Measurements from ENCODE around the gene SOHLH1. TPM values are rescaled to one million over a fixed set of nuclear protein-coding genes. Genes with fewer than 3 reads are reported as not detected.
"Not testable (repeated sequence)": the region's sequence is repeated elsewhere in the genome, so short reads cannot be mapped to it uniquely, and the experiment has no call there.

The SOHLH1 gene
- total and polyA plus RNA-seq, 4 donors, result not detected

DNA sequence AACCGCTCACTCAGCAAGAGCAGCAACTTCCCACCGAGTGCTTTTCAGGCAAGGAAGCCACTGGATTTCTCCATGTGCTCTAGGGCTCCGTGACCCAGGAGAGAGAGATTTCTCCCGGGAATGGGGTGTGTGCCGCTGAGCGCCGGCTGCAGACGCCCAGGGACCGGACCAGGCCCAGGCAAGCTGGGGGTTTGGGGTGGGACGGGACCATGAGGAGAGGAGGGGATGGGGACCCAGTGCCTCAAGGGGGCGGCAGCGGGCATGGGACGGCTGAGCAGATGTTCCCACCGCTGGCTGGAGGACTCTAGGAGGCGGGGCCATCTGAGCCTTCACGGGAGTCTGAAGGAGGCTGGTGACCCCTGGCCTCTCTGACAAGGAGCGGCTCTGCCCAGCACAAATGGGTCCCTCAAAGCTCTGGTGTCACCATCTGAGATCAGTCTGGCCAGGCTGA lies 27.7 kb downstream of the SOHLH1 start:
- TF ChIP-seq, protein P1, sequence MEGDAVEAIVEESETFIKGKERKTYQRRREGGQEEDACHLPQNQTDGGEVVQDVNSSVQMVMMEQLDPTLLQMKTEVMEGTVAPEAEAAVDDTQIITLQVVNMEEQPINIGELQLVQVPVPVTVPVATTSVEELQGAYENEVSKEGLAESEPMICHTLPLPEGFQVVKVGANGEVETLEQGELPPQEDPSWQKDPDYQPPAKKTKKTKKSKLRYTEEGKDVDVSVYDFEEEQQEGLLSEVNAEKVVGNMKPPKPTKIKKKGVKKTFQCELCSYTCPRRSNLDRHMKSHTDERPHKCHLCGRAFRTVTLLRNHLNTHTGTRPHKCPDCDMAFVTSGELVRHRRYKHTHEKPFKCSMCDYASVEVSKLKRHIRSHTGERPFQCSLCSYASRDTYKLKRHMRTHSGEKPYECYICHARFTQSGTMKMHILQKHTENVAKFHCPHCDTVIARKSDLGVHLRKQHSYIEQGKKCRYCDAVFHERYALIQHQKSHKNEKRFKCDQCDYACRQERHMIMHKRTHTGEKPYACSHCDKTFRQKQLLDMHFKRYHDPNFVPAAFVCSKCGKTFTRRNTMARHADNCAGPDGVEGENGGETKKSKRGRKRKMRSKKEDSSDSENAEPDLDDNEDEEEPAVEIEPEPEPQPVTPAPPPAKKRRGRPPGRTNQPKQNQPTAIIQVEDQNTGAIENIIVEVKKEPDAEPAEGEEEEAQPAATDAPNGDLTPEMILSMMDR (IDR thresholded peaks at IDR 0.05; ENCODE audit: control extremely low read depth, extremely low read depth), result no peak
- 52 to 54% methylated on average over 17 of the region's 17 CpGs for WGBS, 2 donors
- H3K9me3 ChIP-seq (ENCODE audit: control insufficient read depth in 4 of 4, insufficient read depth in 3 of 4, low read length in 3 of 4), result peaks cover 0 to 6% (median 0%) of the 10 kb centered on the region in 4 donors
- no peak overlapping the region for H3K9ac ChIP-seq (ENCODE audit: insufficient read depth in 1 of 2, low read length in 2 of 2)
- H3K36me3 ChIP-seq (ENCODE audit: control insufficient read depth in 4 of 4, insufficient read depth in 4 of 4, low read length in 4 of 4), result no peaks in the 10 kb centered on the region
- H3K27me3 ChIP-seq (ENCODE audit: control insufficient read depth in 3 of 3, insufficient read depth in 3 of 3, low read length in 2 of 3), result peaks cover under 1 to 3% (median 3%) of the 10 kb centered on the region in 3 donors
- no peaks in the 10 kb centered on the region for H3K4me1 ChIP-seq (ENCODE audit: control insufficient read depth in 5 of 5, insufficient read depth in 5 of 5, low read length in 5 of 5)
- DNase-seq (no peak), ATAC-seq (ENCODE audit: insufficient read depth, low FRiP score) (no peak)
- no peak overlapping the region for H3K27ac ChIP-seq (ENCODE audit: low read depth in 1 of 2, low read length in 1 of 2)
- no peak overlapping the region for H3K4me3 ChIP-seq

- Histone ChIP-seq H3K9me3 (ENCODE audit: control insufficient read depth in 4 of 4, insufficient read depth in 3 of 4, low read length in 3 of 4) (peaks cover 0 to 6% (median 0%) of the 10 kb centered on the region in 4 donors), H3K4me3 (no peak overlapping the region), H3K9ac (ENCODE audit: insufficient read depth in 1 of 2, low read length in 2 of 2) (no peak overlapping the region), H3K4me1 (ENCODE audit: control insufficient read depth in 5 of 5, insufficient read depth in 5 of 5, low read length in 5 of 5) (no peaks in the 10 kb centered on the region), H3K36me3 (ENCODE audit: control insufficient read depth in 4 of 4, insufficient read depth in 4 of 4, low read length in 4 of 4) (no peaks in the 10 kb centered on the region), H3K27me3 (ENCODE audit: control insufficient read depth in 3 of 3, insufficient read depth in 3 of 3, low read length in 2 of 3) (peaks cover 3% of the 10 kb centered on the region in 3 donors), H3K27ac (ENCODE audit: low read depth in 1 of 2, low read length in 1 of 2) (no peak overlapping the region)
- TF ChIP-seq, protein P1 (IDR thresholded peaks at IDR 0.05; ENCODE audit: control extremely low read depth, extremely low read depth), result no peak
- no peak for DNase-seq
- ATAC-seq (ENCODE audit: insufficient read depth, low FRiP score), result no peak
- WGBS, 2 donors, result 85 to 89% methylated on average over 39 to 41 of the region's 41 CpGs
Observed at GRCh38 chr9:135670721-135671590, 28.3 kb downstream of the SOHLH1 start.

GRCh38 chr9:135669616-135670285 lies 29.5 kb downstream of the SOHLH1 start:
- no peak for ATAC-seq (ENCODE audit: insufficient read depth, low FRiP score)
- H3K27me3 ChIP-seq (ENCODE audit: control insufficient read depth in 3 of 3, insufficient read depth in 3 of 3, low read length in 2 of 3), result peaks cover 3% of the 10 kb centered on the region in 3 donors

DNA sequence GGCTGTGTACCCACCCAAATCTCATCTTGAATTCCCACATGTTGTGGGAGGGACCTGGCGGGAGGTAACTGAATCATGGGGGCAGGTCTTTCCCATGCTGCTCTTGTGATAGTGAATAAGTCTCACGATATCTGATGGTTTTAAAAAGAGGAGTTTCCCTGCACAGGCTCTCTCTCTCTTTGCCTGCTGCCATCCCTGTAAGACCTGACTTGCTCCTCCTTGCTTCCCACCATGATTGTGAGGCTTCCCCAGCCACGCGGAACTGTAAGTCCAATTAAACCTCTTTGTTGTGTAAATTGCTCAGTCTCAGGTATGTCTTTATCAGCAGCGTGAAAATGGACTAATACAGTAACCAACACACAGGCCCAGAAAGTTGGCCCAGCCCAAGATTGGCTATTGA lies 30.3 kb downstream of the SOHLH1 start:
- H3K9me3 ChIP-seq (ENCODE audit: control insufficient read depth in 4 of 4, insufficient read depth in 3 of 4, low read length in 3 of 4); ATAC-seq (ENCODE audit: insufficient read depth, low FRiP score); DNase-seq; H3K27me3 ChIP-seq (ENCODE audit: control insufficient read depth in 3 of 3, insufficient read depth in 3 of 3, low read length in 2 of 3); H3K9ac ChIP-seq (ENCODE audit: insufficient read depth in 1 of 2, low read length in 2 of 2); H3K4me1 ChIP-seq (ENCODE audit: control insufficient read depth in 5 of 5, insufficient read depth in 5 of 5, low read length in 5 of 5); H3K36me3 ChIP-seq (ENCODE audit: control insufficient read depth in 4 of 4, insufficient read depth in 4 of 4, low read length in 4 of 4); H3K4me3 ChIP-seq; H3K27ac ChIP-seq (ENCODE audit: low read depth in 1 of 2, low read length in 1 of 2): not testable (repeated sequence)
- 81 to 93% methylated on average over 5 of the region's 5 CpGs for WGBS, 2 donors

More at GRCh38 chr9:135669616-135670285, 29.5 kb downstream of the SOHLH1 start:
- TF ChIP-seq, protein P1 (IDR thresholded peaks at IDR 0.05; ENCODE audit: control extremely low read depth, extremely low read depth), result no peak
- no peak overlapping the region for H3K9ac ChIP-seq (ENCODE audit: insufficient read depth in 1 of 2, low read length in 2 of 2)
- WGBS, 2 donors, result 94 to 95% methylated on average over 9 of the region's 9 CpGs
- no peak overlapping the region for H3K27ac ChIP-seq (ENCODE audit: low read depth in 1 of 2, low read length in 1 of 2)
- H3K9me3 ChIP-seq (ENCODE audit: control insufficient read depth in 4 of 4, insufficient read depth in 3 of 4, low read length in 3 of 4), result peaks cover 0 to 6% (median 0%) of the 10 kb centered on the region in 4 donors
- H3K36me3 ChIP-seq (ENCODE audit: control insufficient read depth in 4 of 4, insufficient read depth in 4 of 4, low read length in 4 of 4), result no peaks in the 10 kb centered on the region
- H3K4me3 ChIP-seq, result no peak overlapping the region
- no peak for DNase-seq
- no peaks in the 10 kb centered on the region for H3K4me1 ChIP-seq (ENCODE audit: control insufficient read depth in 5 of 5, insufficient read depth in 5 of 5, low read length in 5 of 5)

All from lung (tissue), 12 donors.